Keratinocyte (primary cell): ENCODE data around the gene XIRP1. TPM values are rescaled to one million over a fixed set of nuclear protein-coding genes. Genes with fewer than 3 reads are reported as not detected.

Experiments
- DNase-seq: peaks from one replicate; pipeline ENCODE4 v3.0.0-alpha.2; 2011; ENCODE audit warnings: low read depth, missing footprints, low spot score
- FAIRE-seq: peaks from 2 replicates; lab custom pipeline; 2011; peaks lifted over from hg19 to GRCh38; lab: Jason Lieb, UNC
- H2AFZ ChIP-seq: 2 replicates; pipeline ENCODE4 v1.6.0; 2012; ENCODE audit warnings: low read length, control low read depth, inconsistent platforms; ENCODE audit not compliant: control insufficient read depth
- H3K27ac ChIP-seq: 2 replicates; pipeline ENCODE4 v1.5.1; 2011; ENCODE audit warnings: low read length; ENCODE audit not compliant: control insufficient read depth, insufficient read depth
- H3K27me3 ChIP-seq: 3 replicates; pipeline ENCODE4 v1.6.0; 2011; ENCODE audit warnings: low read length; ENCODE audit not compliant: control insufficient read depth, insufficient read depth; ENCODE audit errors: extremely low read depth
- H3K36me3 ChIP-seq, 2 experiments: 2 replicates in 1 of 2; 3 replicates in 1 of 2; pipeline ENCODE4 v1.5.1; 2011; ENCODE audit warnings: low read length in 2 of 2, mild to moderate bottlenecking in 1 of 2; ENCODE audit not compliant: control insufficient read depth in 2 of 2, insufficient read depth in 2 of 2; ENCODE audit errors: extremely low read depth in 1 of 2
- H3K4me1 ChIP-seq: 3 replicates; pipeline ENCODE4 v1.5.1; 2011; ENCODE audit warnings: low read length; ENCODE audit not compliant: control insufficient read depth, insufficient read depth; ENCODE audit errors: extremely low read depth
- H3K4me2 ChIP-seq: 3 replicates; pipeline ENCODE4 v1.6.0; 2011; ENCODE audit warnings: low read depth, low read length; ENCODE audit not compliant: control insufficient read depth, insufficient read depth; ENCODE audit errors: extremely low read depth
- H3K4me3 ChIP-seq, 3 experiments: fragments of 200-600 bp in 1 of 3; sonication (generic) in 1 of 3; 2 replicates in 2 of 3; 3 replicates in 1 of 3; pipeline ENCODE4 v1.5.1; 2011 to 2016; ENCODE audit warnings: low read length in 3 of 3, mild to moderate bottlenecking in 3 of 3, control low read depth in 2 of 3, inconsistent platforms in 1 of 3, low read depth in 1 of 3, mixed read lengths in 1 of 3, mixed run types in 1 of 3, moderate library complexity in 1 of 3; ENCODE audit not compliant: control insufficient read depth in 2 of 3, insufficient read depth in 2 of 3; ENCODE audit errors: extremely low read depth in 1 of 3
- H3K79me2 ChIP-seq: 2 replicates; pipeline ENCODE4 v1.6.0; 2012; ENCODE audit warnings: low read length; ENCODE audit not compliant: control insufficient read depth, insufficient read depth
- H3K9ac ChIP-seq: 3 replicates; pipeline ENCODE4 v1.6.0; 2011; ENCODE audit warnings: low read length; ENCODE audit not compliant: control insufficient read depth, insufficient read depth; ENCODE audit errors: extremely low read depth
- H3K9me1 ChIP-seq: 3 replicates; pipeline ENCODE4 v1.6.0; 2011; ENCODE audit warnings: low read length; ENCODE audit not compliant: control insufficient read depth, insufficient read depth; ENCODE audit errors: extremely low read depth
- H3K9me3 ChIP-seq: 2 replicates; pipeline ENCODE4 v1.5.1; 2012; ENCODE audit warnings: low read depth, low read length; ENCODE audit not compliant: control insufficient read depth
- H4K20me1 ChIP-seq: 3 replicates; pipeline ENCODE4 v1.6.0; 2011; ENCODE audit warnings: low read length; ENCODE audit not compliant: control insufficient read depth, insufficient read depth; ENCODE audit errors: extremely low read depth
- EZH2 ChIP-seq: IDR thresholded peaks from one replicate; pipeline ENCODE4 v1.6.1; 2012; ENCODE audit warnings: inconsistent platforms, mild to moderate bottlenecking, low read length, moderate library complexity
- dilution Hi-C: fragments of 300-500 bp; cut with MboI; formaldehyde crosslinking; loops from one replicate; pipeline ENCODE4 v1.7.0; 2020; ENCODE audit warnings: low sequenced_read_pairs; ENCODE audit not compliant: extremely low pct_ligation_motif_present
- polyA plus RNA-seq, 5 experiments: library from polyadenylated mRNA; depleted of rRNA in 3 of 5; stranded (reverse) in 3 of 5; stranded (forward) in 1 of 5; unstranded in 1 of 5; fragments of >200 nt; gene quantifications; 1 replicate in 1 of 5; 2 replicates in 3 of 5; 3 replicates in 1 of 5; pipeline versions ENCODE4 v1.2.1 to v1.2.3, GENCODE V29; 2011 to 2012; ENCODE audit warnings: missing spikeins in 2 of 5, low read depth in 1 of 5, low replicate concordance in 1 of 5
- TF ChIP-seq, protein P1 (sequence below), 3 experiments: IDR thresholded peaks in 1 of 3; conservative IDR thresholded peaks in 1 of 3; optimal IDR thresholded peaks in 1 of 3; 2 replicates in 2 of 3; 3 replicates in 1 of 3; pipeline versions ENCODE3 to v1.5.1; 2011; ENCODE audit warnings: low read length in 3 of 3, mild to moderate bottlenecking in 3 of 3, moderate library complexity in 2 of 3, control low read depth in 1 of 3, inconsistent platforms in 1 of 3; ENCODE audit not compliant: insufficient read depth in 2 of 3; ENCODE audit errors: extremely low read depth in 1 of 3

Gene XIRP1
- polyA plus RNA-seq, 1 donor (not counting 4 experiments of a cell fraction or from before 2014, with no cell fraction given), result not detected

- Histone ChIP-seq H3K27me3 (no peaks in the 10 kb centered on the region), H3K36me3 (no peaks in the 10 kb centered on the region), H3K9me3 (no peaks in the 10 kb centered on the region), H4K20me1 (no peaks in the 10 kb centered on the region), H2AFZ (no peak overlapping the region), H3K9me1 (no peaks in the 10 kb centered on the region), H3K4me3 (no peak overlapping the region), H3K27ac (no peak overlapping the region), H3K4me2 (no peak overlapping the region), H3K79me2 (no peaks in the 10 kb centered on the region), H3K4me1 (peaks cover 15% of the 10 kb centered on the region), H3K9ac (no peak overlapping the region)
- DNase-seq, result no peak
- no peak for FAIRE-seq
- no peak for TF ChIP-seq EZH2
- TF ChIP-seq, protein P1, sequence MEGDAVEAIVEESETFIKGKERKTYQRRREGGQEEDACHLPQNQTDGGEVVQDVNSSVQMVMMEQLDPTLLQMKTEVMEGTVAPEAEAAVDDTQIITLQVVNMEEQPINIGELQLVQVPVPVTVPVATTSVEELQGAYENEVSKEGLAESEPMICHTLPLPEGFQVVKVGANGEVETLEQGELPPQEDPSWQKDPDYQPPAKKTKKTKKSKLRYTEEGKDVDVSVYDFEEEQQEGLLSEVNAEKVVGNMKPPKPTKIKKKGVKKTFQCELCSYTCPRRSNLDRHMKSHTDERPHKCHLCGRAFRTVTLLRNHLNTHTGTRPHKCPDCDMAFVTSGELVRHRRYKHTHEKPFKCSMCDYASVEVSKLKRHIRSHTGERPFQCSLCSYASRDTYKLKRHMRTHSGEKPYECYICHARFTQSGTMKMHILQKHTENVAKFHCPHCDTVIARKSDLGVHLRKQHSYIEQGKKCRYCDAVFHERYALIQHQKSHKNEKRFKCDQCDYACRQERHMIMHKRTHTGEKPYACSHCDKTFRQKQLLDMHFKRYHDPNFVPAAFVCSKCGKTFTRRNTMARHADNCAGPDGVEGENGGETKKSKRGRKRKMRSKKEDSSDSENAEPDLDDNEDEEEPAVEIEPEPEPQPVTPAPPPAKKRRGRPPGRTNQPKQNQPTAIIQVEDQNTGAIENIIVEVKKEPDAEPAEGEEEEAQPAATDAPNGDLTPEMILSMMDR (optimal IDR thresholded peaks at IDR 0.05 in 1 of 3, IDR thresholded peaks at IDR 0.05 in 1 of 3, conservative IDR thresholded peaks at IDR 0.05 in 1 of 3; ENCODE audit: extremely low read depth in 1 of 3, insufficient read depth in 2 of 3, low read length in 3 of 3), result no peak
- dilution Hi-C loops, result no loop called here
Observed at GRCh38 chr3:39135170-39135805, 57.1 kb downstream of the XIRP1 start.

GRCh38 chr3:39134305-39134704 lies 58.1 kb downstream of the XIRP1 start:
- Histone ChIP-seq H3K9me1 (no peaks in the 10 kb centered on the region), H4K20me1 (no peaks in the 10 kb centered on the region), H3K9me3 (no peaks in the 10 kb centered on the region), H3K27me3 (no peaks in the 10 kb centered on the region), H2AFZ (no peak overlapping the region), H3K27ac (no peak overlapping the region), H3K4me2 (no peak overlapping the region), H3K9ac (no peak overlapping the region), H3K4me1 (peaks cover 11% of the 10 kb centered on the region), H3K79me2 (no peaks in the 10 kb centered on the region), H3K36me3 (no peaks in the 10 kb centered on the region), H3K4me3 (no peak overlapping the region)
- DNase-seq (no peak), FAIRE-seq (no peak)
- dilution Hi-C loops, result no loop called here
- no peak for TF ChIP-seq EZH2
- TF ChIP-seq, protein P1 (optimal IDR thresholded peaks at IDR 0.05 in 1 of 3, IDR thresholded peaks at IDR 0.05 in 1 of 3, conservative IDR thresholded peaks at IDR 0.05 in 1 of 3; ENCODE audit: extremely low read depth in 1 of 3, insufficient read depth in 2 of 3, low read length in 3 of 3), result no peak
